Measurements from ENCODE around the gene ANKRD40. TPM values are rescaled to one million over a fixed set of nuclear protein-coding genes. Genes with fewer than 3 reads are reported as not detected.

Gene ANKRD40
- total RNA-seq, 1 experiment from 2014 or later, result 33.5 TPM

- H3K4me3 ChIP-seq, result no peak overlapping the region
- no peak for TF ChIP-seq EZH2 (IDR thresholded peaks at IDR 0.05; ENCODE audit: low read depth)
- no peak for TF ChIP-seq CTCF (conservative IDR thresholded peaks at IDR 0.05)
- ChIA-PET POLR2A (ENCODE audit: unreplicated experiment) (no interaction called here), CTCF (no interaction called here)
- H3K79me2 ChIP-seq (ENCODE audit: low read depth), result no peaks in the 10 kb centered on the region
- H4K20me1 ChIP-seq (ENCODE audit: insufficient read depth), result no peaks in the 10 kb centered on the region
- H3K36me3 ChIP-seq (ENCODE audit: low read depth), result peaks cover 75% of the 10 kb centered on the region
- no peak for DNase-seq
- no peak overlapping the region for H3K27ac ChIP-seq
- intact Hi-C loops (cut with micrococcal nuclease; ENCODE audit: unreplicated experiment), result no loop called here
- peaks cover 83% of the 10 kb centered on the region for H3F3A ChIP-seq (ENCODE audit: insufficient read depth, low read depth)
- H3K4me1 ChIP-seq (replicated peaks; ENCODE audit: insufficient read depth), result peaks cover 14% of the 10 kb centered on the region
- H3K9me3 ChIP-seq (ENCODE audit: insufficient read depth, low read depth), result no peaks in the 10 kb centered on the region
- no peak overlapping the region for H3K4me2 ChIP-seq
- BruUV-seq (replicated peaks), result no TSS peak
- no peak overlapping the region for H2AFZ ChIP-seq
- H3K27me3 ChIP-seq (ENCODE audit: insufficient read depth, low read depth), result no peaks in the 10 kb centered on the region
- H3K9me2 ChIP-seq (ENCODE audit: insufficient read depth), result no peaks in the 10 kb centered on the region
These were observed 28.6 kb downstream of the ANKRD40 start for GRCh38 chr17:50679008-50679544.

- Histone ChIP-seq H3K4me2 (no peak overlapping the region), H3K27me3 (ENCODE audit: insufficient read depth, low read depth) (no peaks in the 10 kb centered on the region), H3K27ac (no peak overlapping the region), H3K4me1 (replicated peaks; ENCODE audit: insufficient read depth) (peaks cover 2% of the 10 kb centered on the region; the same call in 1 of the 2 replicates), H3K79me2 (ENCODE audit: low read depth) (no peaks in the 10 kb centered on the region), H3K4me3 (no peak overlapping the region), H3F3A (ENCODE audit: insufficient read depth, low read depth) (peaks cover 80% of the 10 kb centered on the region), H4K20me1 (ENCODE audit: insufficient read depth) (no peaks in the 10 kb centered on the region), H3K36me3 (ENCODE audit: low read depth) (peaks cover 80% of the 10 kb centered on the region), H3K9me2 (ENCODE audit: insufficient read depth) (no peaks in the 10 kb centered on the region), H3K9me3 (ENCODE audit: insufficient read depth, low read depth) (no peaks in the 10 kb centered on the region), H2AFZ (no peak overlapping the region)
- BruUV-seq (replicated peaks), result no TSS peak
- POLR2A ChIA-PET (ENCODE audit: unreplicated experiment), result no interaction called here
- TF ChIP-seq EZH2 (IDR thresholded peaks at IDR 0.05; ENCODE audit: low read depth), result no peak
- no peak for TF ChIP-seq CTCF (conservative IDR thresholded peaks at IDR 0.05)
- DNase-seq, result no peak
- CTCF ChIA-PET, result no interaction called here
- intact Hi-C loops (cut with micrococcal nuclease; ENCODE audit: unreplicated experiment), result no loop called here
These were observed 29.8 kb downstream of the ANKRD40 start for GRCh38 chr17:50677851-50678375.

DNA sequence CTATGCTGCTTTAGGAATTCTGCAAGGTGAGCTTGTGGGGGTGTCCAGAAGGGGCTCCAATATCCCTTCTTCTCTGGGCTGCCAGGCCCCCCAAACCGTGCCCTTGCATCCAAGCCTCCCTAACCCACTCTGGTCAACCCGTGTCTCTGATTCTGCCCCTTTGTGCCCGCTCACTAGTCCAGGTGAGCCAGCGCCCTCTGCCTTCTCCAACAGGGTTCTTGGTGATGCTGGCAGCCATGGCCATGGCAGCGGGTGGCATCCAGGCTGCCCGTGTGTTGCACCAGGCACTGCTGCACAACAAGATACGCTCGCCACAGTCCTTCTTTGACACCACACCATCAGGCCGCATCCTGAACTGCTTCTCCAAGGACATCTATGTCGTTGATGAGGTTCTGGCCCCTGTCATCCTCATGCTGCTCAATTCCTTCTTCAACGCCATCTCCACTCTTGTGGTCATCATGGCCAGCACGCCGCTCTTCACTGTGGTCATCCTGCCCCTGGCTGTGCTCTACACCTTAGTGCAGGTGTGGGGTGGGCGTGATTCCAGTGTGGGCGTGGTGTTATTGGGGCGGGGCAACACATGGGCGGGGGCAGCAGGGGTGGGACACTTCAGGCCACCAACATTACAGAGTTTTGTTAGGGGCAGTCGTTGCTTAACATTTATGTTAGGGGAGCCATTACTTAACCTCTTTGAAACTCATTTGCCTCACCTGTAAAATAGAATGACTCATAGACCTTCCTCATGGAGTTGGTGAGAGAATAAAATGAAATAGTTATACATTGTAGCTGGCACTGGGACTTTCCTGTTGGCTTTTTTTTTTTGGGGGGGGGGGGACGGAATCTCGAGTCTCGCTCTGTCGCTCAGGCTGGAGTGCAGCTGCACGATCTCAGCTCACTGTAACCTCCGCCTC is 31.4 kb downstream of the ANKRD40 start:
- H3K9me2 ChIP-seq (ENCODE audit: insufficient read depth), result no peaks in the 10 kb centered on the region
- ChIA-PET CTCF (no interaction called here), POLR2A (ENCODE audit: unreplicated experiment) (no interaction called here)
- no peak overlapping the region for H3K4me2 ChIP-seq
- H3K79me2 ChIP-seq (ENCODE audit: low read depth), result no peaks in the 10 kb centered on the region
- H3K36me3 ChIP-seq (ENCODE audit: low read depth), result peaks cover 79% of the 10 kb centered on the region
- no peak overlapping the region for H3K4me3 ChIP-seq
- H3K27me3 ChIP-seq (ENCODE audit: insufficient read depth, low read depth), result no peaks in the 10 kb centered on the region
- H3F3A ChIP-seq (ENCODE audit: insufficient read depth, low read depth), result peaks cover 83% of the 10 kb centered on the region
- BruUV-seq (replicated peaks), result no TSS peak
- H3K4me1 ChIP-seq (replicated peaks; ENCODE audit: insufficient read depth), result peaks cover 9% of the 10 kb centered on the region
- H2AFZ ChIP-seq, result no peak overlapping the region
- H4K20me1 ChIP-seq (ENCODE audit: insufficient read depth), result no peaks in the 10 kb centered on the region
- no peaks in the 10 kb centered on the region for H3K9me3 ChIP-seq (ENCODE audit: insufficient read depth, low read depth)
- no peak for TF ChIP-seq CTCF (conservative IDR thresholded peaks at IDR 0.05)
- no peak for TF ChIP-seq EZH2 (IDR thresholded peaks at IDR 0.05; ENCODE audit: low read depth)
- DNase-seq, result no peak
- intact Hi-C loops (cut with micrococcal nuclease; ENCODE audit: unreplicated experiment), result no loop called here
- H3K27ac ChIP-seq, result no peak overlapping the region

Data from PC-9 (cell line).